Caco-2 (cell line): ENCODE data around the gene TAP1. TPM values are rescaled to one million over a fixed set of nuclear protein-coding genes. Genes with fewer than 3 reads are reported as not detected.
A peak's percentile ranks its signal among the peaks of the same experiment; 100 is the strongest.

Source experiments
- BruUV-seq: library from RNA; stranded (reverse); fragments of 400-500 nt; replicated peaks from 2 replicates; lab custom pipeline; 2021; lab: Mats Ljungman, UMichigan
- CTCF ChIA-PET: fragments of 300-600 bp; sonication (Branson Sonifier 250); formaldehyde crosslinking; loops from one replicate; lab custom pipeline; 2022; ENCODE audit warnings: antibody characterized with exemption; lab: Charles Lee
- POLR2A ChIA-PET: fragments of 300-600 bp; sonication (Branson Sonifier 250); formaldehyde crosslinking; loops from one replicate; lab custom pipeline; 2022; ENCODE audit warnings: antibody characterized with exemption; lab: Charles Lee
- DNase-seq, 2 experiments: peaks; one replicate each; pipeline versions ENCODE4 v3.0.0 to v3.0.0-alpha.2; 2020 to 2022
- H3K27me3 ChIP-seq: replicated peaks from 2 replicates; pipeline ENCODE4 v1.6.0; 2011; ENCODE audit warnings: low read length; ENCODE audit not compliant: control insufficient read depth, insufficient read depth
- H3K36me3 ChIP-seq: 2 replicates; pipeline ENCODE4 v1.5.1; 2011; ENCODE audit warnings: low read length; ENCODE audit not compliant: control insufficient read depth, insufficient read depth
- H3K4me1 ChIP-seq: fragments of 250-450 bp; sonication (Bioruptor Pico); 2 replicates; pipeline ENCODE4 v1.5.1; 2020; ENCODE audit warnings: mild to moderate bottlenecking
- H3K4me3 ChIP-seq: 2 replicates; pipeline ENCODE4 v1.5.1; 2011; ENCODE audit warnings: low read depth, mild to moderate bottlenecking, control low read depth, low read length
- H3K9me3 ChIP-seq: fragments of 250-450 bp; sonication (Bioruptor Pico); 2 replicates; pipeline ENCODE4 v1.5.1; 2020; ENCODE audit warnings: mild to moderate bottlenecking, moderate library complexity
- H3K27ac Mint-ChIP-seq: one replicate; pipeline ENCODE4 v1.8.0; 2022; ENCODE audit warnings: mixed read lengths; ENCODE audit not compliant: unreplicated experiment
- H3K27me3 Mint-ChIP-seq: one replicate; pipeline ENCODE4 v1.8.0; 2022; ENCODE audit warnings: mixed read lengths; ENCODE audit not compliant: insufficient read depth, unreplicated experiment
- H3K36me3 Mint-ChIP-seq: one replicate; pipeline ENCODE4 v1.8.0; 2022; ENCODE audit warnings: mild to moderate bottlenecking, mixed read lengths; ENCODE audit not compliant: insufficient read depth, unreplicated experiment
- H3K4me1 Mint-ChIP-seq: one replicate; pipeline ENCODE4 v1.8.0; 2022; ENCODE audit warnings: low read depth, mixed read lengths; ENCODE audit not compliant: unreplicated experiment
- H3K4me3 Mint-ChIP-seq: one replicate; pipeline ENCODE4 v1.8.0; 2022; ENCODE audit warnings: mild to moderate bottlenecking, moderate library complexity, mixed read lengths; ENCODE audit not compliant: unreplicated experiment
- H3K9me3 Mint-ChIP-seq: one replicate; pipeline ENCODE4 v1.8.0; 2022; ENCODE audit warnings: mixed read lengths; ENCODE audit not compliant: unreplicated experiment
- intact Hi-C: fragments of 100-400 bp; cut with micrococcal nuclease; formaldehyde crosslinking; loops from one replicate; pipeline ENCODE4 v1.10.0; 2022; ENCODE audit not compliant: unreplicated experiment
- total RNA-seq: library from RNA; stranded (reverse); gene quantifications from 2 replicates; pipeline ENCODE4 v1.2.3, GENCODE V29; 2022
- TF ChIP-seq, protein P1 (sequence below), 2 experiments: fragments of 200-600 bp in 1 of 2; IDR thresholded peaks; 1 replicate in 1 of 2; 2 replicates in 1 of 2; pipeline versions ENCODE4 v1.5.1 to v1.8.0; 2011 to 2022; ENCODE audit warnings: antibody characterized with exemption in 1 of 2, control low read depth in 1 of 2, inconsistent platforms in 1 of 2, low read depth in 1 of 2, low read length in 1 of 2, mild to moderate bottlenecking in 1 of 2, moderate library complexity in 1 of 2; ENCODE audit not compliant: insufficient read depth in 1 of 2, severe bottlenecking in 1 of 2, unreplicated experiment in 1 of 2

The TAP1 gene
- total RNA-seq, 1 experiment from 2014 or later, result 3.7 TPM

DNA sequence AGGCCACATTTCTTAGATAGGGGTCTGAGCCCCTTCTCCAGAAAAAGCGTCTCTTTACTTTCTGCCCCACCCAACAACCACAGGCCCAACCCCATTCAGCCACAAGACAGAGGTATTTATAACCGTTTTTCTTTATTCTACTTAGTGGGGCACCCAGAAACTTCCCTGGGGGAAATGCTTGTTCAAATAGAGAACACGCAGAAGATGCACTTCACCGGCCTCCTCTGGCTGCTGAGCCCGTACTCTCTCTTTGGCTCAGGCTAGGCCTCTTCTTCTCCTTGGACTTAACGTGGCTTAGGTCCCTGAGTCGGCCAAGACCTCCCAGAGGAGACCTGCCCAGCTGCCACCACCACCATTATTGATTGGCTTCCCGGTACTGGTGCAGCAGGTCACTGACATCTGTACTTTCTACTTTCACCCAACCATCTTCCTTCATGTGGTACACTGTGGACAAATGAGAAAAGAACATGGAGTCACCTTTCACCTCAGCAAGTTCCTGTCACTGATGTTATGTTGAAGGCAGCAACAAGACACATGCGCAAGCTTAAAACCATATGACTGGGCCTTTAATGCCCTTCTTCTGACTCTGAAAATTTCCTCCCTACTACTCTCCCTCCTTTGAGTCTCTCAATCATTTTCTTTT lies 12.8 kb downstream of the TAP1 start:
- H3K4me3 ChIP-seq, result no peak overlapping the region
- H3K27ac Mint-ChIP-seq, result no peak overlapping the region
- H3K4me3 Mint-ChIP-seq, result no peak overlapping the region
- no TSS peak for BruUV-seq
- H3K9me3 Mint-ChIP-seq, result no peaks in the 10 kb centered on the region
- no peaks in the 10 kb centered on the region for H3K36me3 ChIP-seq
- H3K36me3 Mint-ChIP-seq, result peaks cover 7% of the 10 kb centered on the region
- intact Hi-C loops, result no loop called here
- no peaks in the 10 kb centered on the region for H3K27me3 Mint-ChIP-seq
- CTCF ChIA-PET, result no interaction called here
- POLR2A ChIA-PET, result no interaction called here
- peaks cover 5% of the 10 kb centered on the region for H3K4me1 ChIP-seq
- TF ChIP-seq, protein P1, sequence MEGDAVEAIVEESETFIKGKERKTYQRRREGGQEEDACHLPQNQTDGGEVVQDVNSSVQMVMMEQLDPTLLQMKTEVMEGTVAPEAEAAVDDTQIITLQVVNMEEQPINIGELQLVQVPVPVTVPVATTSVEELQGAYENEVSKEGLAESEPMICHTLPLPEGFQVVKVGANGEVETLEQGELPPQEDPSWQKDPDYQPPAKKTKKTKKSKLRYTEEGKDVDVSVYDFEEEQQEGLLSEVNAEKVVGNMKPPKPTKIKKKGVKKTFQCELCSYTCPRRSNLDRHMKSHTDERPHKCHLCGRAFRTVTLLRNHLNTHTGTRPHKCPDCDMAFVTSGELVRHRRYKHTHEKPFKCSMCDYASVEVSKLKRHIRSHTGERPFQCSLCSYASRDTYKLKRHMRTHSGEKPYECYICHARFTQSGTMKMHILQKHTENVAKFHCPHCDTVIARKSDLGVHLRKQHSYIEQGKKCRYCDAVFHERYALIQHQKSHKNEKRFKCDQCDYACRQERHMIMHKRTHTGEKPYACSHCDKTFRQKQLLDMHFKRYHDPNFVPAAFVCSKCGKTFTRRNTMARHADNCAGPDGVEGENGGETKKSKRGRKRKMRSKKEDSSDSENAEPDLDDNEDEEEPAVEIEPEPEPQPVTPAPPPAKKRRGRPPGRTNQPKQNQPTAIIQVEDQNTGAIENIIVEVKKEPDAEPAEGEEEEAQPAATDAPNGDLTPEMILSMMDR (IDR thresholded peaks at IDR 0.05; ENCODE audit: insufficient read depth in 1 of 2, low read depth in 1 of 2, low read length in 1 of 2, severe bottlenecking in 1 of 2, unreplicated experiment in 1 of 2), result no peak
- H3K4me1 Mint-ChIP-seq, result peaks cover 13% of the 10 kb centered on the region
- H3K27me3 ChIP-seq, result no peaks in the 10 kb centered on the region; the same call in 1 of the 2 replicates
- H3K9me3 ChIP-seq, result no peaks in the 10 kb centered on the region
- DNase-seq, result no peak

DNA sequence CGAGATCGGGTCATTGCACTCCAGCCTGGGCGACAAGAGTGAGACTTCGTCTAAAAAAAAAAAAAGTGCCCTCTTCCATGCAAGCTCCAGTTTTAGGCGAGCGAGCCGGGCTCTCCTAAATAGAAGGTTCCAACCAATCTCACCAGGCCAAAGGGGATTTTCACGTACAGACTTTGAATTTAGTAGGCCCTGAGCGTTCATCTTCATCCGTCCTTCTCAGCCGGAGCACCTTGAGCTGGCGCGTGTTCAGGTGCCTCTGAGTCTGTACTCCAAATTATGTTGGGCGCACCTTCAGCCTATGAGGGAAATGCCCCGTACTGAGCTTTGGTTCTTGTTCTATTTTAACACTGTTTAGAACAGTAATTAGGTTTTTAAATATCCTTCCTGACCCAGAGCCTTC lies 14.1 kb downstream of the TAP1 start:
- Histone ChIP-seq H3K4me3 (no peak overlapping the region), H3K36me3 (no peaks in the 10 kb centered on the region), H3K27me3 (no peaks in the 10 kb centered on the region; the same call in 1 of the 2 replicates), H3K9me3 (no peaks in the 10 kb centered on the region), H3K4me1 (peaks cover 5% of the 10 kb centered on the region)
- no TSS peak for BruUV-seq
- H3K4me3 Mint-ChIP-seq, result no peak overlapping the region
- no peak for DNase-seq
- peaks cover 8% of the 10 kb centered on the region for H3K4me1 Mint-ChIP-seq
- peaks cover 1% of the 10 kb centered on the region for H3K36me3 Mint-ChIP-seq
- no peaks in the 10 kb centered on the region for H3K9me3 Mint-ChIP-seq
- H3K27ac Mint-ChIP-seq, result no peak overlapping the region
- no peaks in the 10 kb centered on the region for H3K27me3 Mint-ChIP-seq
- TF ChIP-seq, protein P1 (IDR thresholded peaks at IDR 0.05; ENCODE audit: insufficient read depth in 1 of 2, low read depth in 1 of 2, low read length in 1 of 2, severe bottlenecking in 1 of 2, unreplicated experiment in 1 of 2), result no peak
- POLR2A ChIA-PET, result interaction anchor here (2.5 kb wide), 1 partner anchor 132 kb away, joined by 13 read pairs; no protein-coding TSS in a partner anchor
- intact Hi-C loops, result loop anchor here (5.0 kb wide), 1 partner anchor 108 kb away; no protein-coding TSS in a partner anchor
- CTCF ChIA-PET, result interaction anchor here (1.3 to 3.1 kb wide), 5 partner anchors 15 to 145 kb away, joined by 3 to 121 read pairs (median 32); partner anchors contain the start of genes PSMB9 and TAP1

GRCh38 chr6:32838114-32838958 lies 15.2 kb downstream of the TAP1 start, which contains the start of gene TAP2:
Gene TAP2, minus strand, starts transcription at chr6:32838739. Its CDS starts 506 bp downstream, at chr6:32838233.
- DNase-seq, result peak; percentile 89 to 97
- Histone ChIP-seq H3K9me3 (no peaks in the 10 kb centered on the region), H3K4me3 (peak within 1 kb of the TSS; percentile 69), H3K4me1 (peaks cover 5% of the 10 kb centered on the region), H3K27me3 (no peaks in the 10 kb centered on the region; the same call in 1 of the 2 replicates), H3K36me3 (no peaks in the 10 kb centered on the region)
- Mint-ChIP-seq H3K4me1 (peaks cover 8% of the 10 kb centered on the region), H3K27ac (no peak within 1 kb of the TSS), H3K36me3 (no peaks in the 10 kb centered on the region), H3K9me3 (no peaks in the 10 kb centered on the region), H3K27me3 (no peaks in the 10 kb centered on the region), H3K4me3 (peak within 1 kb of the TSS; percentile 72)
- POLR2A ChIA-PET, result interaction anchor here (0.6 to 2.5 kb wide), 6 partner anchors 15 to 1664 kb away, joined by 3 to 13 read pairs (median 4); partner anchors contain the start of genes PSMB9 and TAP1
- TF ChIP-seq, protein P1 (IDR thresholded peaks at IDR 0.05; ENCODE audit: insufficient read depth in 1 of 2, low read depth in 1 of 2, low read length in 1 of 2, severe bottlenecking in 1 of 2, unreplicated experiment in 1 of 2), result peak; percentile 85 to 86
- no TSS peak for BruUV-seq
- intact Hi-C loops, result loop anchor here (1.0 to 5.0 kb wide), 3 partner anchors 16 to 109 kb away; partner anchors contain the start of gene PSMB9
- CTCF ChIA-PET, result interaction anchor here (0.6 to 3.1 kb wide), 19 partner anchors 10 to 146 kb away, joined by 3 to 121 read pairs (median 7); partner anchors contain the start of genes HLA-DMA, PSMB9 and TAP1
